Ascending aorta (tissue), 2 donors: ENCODE measurements around the gene VIPR2. TPM values are rescaled to one million over a fixed set of nuclear protein-coding genes. Genes with fewer than 3 reads are reported as not detected.

Source experiments
- DNase-seq, 2 donors: peaks; one replicate each; pipeline ENCODE4 v3.0.0-alpha.2; 2019; ENCODE audit warnings: low spot score in 2 of 2
- H3K27ac ChIP-seq, 2 donors: fragments of 200-600 bp; sonication (generic); one replicate each; pipeline ENCODE4 v1.5.1; 2016 to 2017; ENCODE audit warnings: mild to moderate bottlenecking in 1 of 2
- H3K27me3 ChIP-seq: fragments of 200-600 bp; sonication (generic); one replicate; pipeline ENCODE4 v1.5.1; 2017
- H3K36me3 ChIP-seq, 2 donors: fragments of 200-600 bp; sonication (generic); one replicate each; pipeline ENCODE4 v1.5.1; 2016
- H3K4me1 ChIP-seq, 2 donors: fragments of 200-600 bp; sonication (generic); one replicate each; pipeline ENCODE4 v1.5.1; 2016 to 2017; ENCODE audit warnings: mild to moderate bottlenecking in 1 of 2
- H3K4me3 ChIP-seq, 2 donors: fragments of 200-600 bp; sonication (generic); one replicate each; pipeline ENCODE4 v1.5.1; 2016 to 2017; ENCODE audit warnings: mild to moderate bottlenecking in 1 of 2
- H3K9me3 ChIP-seq, 2 donors: fragments of 200-600 bp; sonication (generic); one replicate each; pipeline ENCODE4 v1.5.1; 2016
- intact Hi-C: fragments of 100-400 bp; cut with DNase I; formaldehyde crosslinking; loops from one replicate; pipeline ENCODE4 v1.15.1; 2023
- total RNA-seq: library from RNA; depleted of rRNA; stranded (reverse); fragments of >200 nt; gene quantifications from one replicate; pipeline ENCODE4 v1.1.0, GENCODE V29; 2016
- TF ChIP-seq, protein P1 (sequence below), 3 experiments: fragments of 200-600 bp in 2 of 3; fragments of 450-650 bp in 1 of 3; sonication (generic) in 2 of 3; IDR thresholded peaks; one replicate each; pipeline ENCODE4 v1.5.1; 2016 to 2019; ENCODE audit warnings: antibody characterized with exemption in 3 of 3, mild to moderate bottlenecking in 1 of 3, moderate library complexity in 1 of 3

Gene VIPR2
- total RNA-seq, 1 donor from 2014 or later, result 17.8 TPM

DNA sequence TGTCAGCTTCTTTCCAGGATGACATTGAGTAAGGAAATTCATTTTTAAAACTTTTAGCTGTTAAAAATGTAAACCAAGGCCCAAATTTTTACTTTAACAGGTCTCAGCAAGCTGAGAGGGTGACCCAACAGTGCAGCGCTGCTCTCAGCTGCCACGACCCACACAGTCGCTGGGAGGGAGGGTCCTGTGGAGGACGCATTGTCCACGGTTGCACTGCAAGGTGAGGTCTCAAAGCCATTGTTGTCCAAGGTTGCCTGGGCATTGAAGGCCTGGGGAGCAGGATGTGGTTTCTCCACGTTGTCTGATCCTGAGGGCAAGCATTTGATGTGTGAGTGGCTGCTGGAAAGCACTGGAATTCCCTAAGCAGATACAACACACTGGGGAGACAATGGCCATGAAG, 15.1 kb upstream of the VIPR2 start:
- DNase-seq, result no peak
- intact Hi-C loops, result no loop called here
- Histone ChIP-seq H3K36me3 (no peaks in the 10 kb centered on the region), H3K9me3 (no peaks in the 10 kb centered on the region), H3K4me3 (no peak overlapping the region), H3K27me3 (no peaks in the 10 kb centered on the region), H3K27ac (no peak overlapping the region), H3K4me1 (no peaks in the 10 kb centered on the region)
- TF ChIP-seq, protein P1, sequence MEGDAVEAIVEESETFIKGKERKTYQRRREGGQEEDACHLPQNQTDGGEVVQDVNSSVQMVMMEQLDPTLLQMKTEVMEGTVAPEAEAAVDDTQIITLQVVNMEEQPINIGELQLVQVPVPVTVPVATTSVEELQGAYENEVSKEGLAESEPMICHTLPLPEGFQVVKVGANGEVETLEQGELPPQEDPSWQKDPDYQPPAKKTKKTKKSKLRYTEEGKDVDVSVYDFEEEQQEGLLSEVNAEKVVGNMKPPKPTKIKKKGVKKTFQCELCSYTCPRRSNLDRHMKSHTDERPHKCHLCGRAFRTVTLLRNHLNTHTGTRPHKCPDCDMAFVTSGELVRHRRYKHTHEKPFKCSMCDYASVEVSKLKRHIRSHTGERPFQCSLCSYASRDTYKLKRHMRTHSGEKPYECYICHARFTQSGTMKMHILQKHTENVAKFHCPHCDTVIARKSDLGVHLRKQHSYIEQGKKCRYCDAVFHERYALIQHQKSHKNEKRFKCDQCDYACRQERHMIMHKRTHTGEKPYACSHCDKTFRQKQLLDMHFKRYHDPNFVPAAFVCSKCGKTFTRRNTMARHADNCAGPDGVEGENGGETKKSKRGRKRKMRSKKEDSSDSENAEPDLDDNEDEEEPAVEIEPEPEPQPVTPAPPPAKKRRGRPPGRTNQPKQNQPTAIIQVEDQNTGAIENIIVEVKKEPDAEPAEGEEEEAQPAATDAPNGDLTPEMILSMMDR (IDR thresholded peaks at IDR 0.05), result no peak

DNA sequence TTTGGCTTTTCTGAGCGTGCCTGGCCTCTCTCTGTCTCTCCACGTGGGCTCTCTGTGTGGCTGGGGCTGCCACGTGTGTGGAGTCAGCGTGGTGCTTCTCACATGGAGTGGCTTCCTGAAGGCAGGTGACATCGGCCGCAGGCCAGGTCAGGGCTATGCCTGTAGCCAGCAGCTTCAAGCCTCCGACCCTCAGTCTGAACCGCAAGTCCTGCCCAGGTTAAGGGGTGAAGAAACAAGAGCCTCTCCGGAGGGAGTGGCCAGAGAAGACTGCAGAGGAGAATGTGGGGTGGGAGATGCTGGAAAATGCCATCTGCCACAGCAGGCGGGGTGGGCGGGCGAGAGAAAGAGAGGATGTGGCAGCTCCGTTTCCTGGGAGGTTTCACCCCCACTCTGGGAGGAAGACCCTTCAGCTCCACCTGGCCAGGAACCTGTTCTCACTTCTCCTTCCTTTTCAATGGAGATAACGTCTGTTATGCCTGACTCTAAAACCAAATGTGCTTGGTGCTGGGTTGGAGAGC, 14.3 kb upstream of the VIPR2 start:
- no peaks in the 10 kb centered on the region for H3K4me1 ChIP-seq
- no peak for DNase-seq
- H3K4me3 ChIP-seq, result no peak overlapping the region
- intact Hi-C loops, result no loop called here
- no peaks in the 10 kb centered on the region for H3K9me3 ChIP-seq
- no peaks in the 10 kb centered on the region for H3K27me3 ChIP-seq
- H3K27ac ChIP-seq, result no peak overlapping the region
- no peaks in the 10 kb centered on the region for H3K36me3 ChIP-seq
- TF ChIP-seq, protein P1 (IDR thresholded peaks at IDR 0.05), result no peak

DNA sequence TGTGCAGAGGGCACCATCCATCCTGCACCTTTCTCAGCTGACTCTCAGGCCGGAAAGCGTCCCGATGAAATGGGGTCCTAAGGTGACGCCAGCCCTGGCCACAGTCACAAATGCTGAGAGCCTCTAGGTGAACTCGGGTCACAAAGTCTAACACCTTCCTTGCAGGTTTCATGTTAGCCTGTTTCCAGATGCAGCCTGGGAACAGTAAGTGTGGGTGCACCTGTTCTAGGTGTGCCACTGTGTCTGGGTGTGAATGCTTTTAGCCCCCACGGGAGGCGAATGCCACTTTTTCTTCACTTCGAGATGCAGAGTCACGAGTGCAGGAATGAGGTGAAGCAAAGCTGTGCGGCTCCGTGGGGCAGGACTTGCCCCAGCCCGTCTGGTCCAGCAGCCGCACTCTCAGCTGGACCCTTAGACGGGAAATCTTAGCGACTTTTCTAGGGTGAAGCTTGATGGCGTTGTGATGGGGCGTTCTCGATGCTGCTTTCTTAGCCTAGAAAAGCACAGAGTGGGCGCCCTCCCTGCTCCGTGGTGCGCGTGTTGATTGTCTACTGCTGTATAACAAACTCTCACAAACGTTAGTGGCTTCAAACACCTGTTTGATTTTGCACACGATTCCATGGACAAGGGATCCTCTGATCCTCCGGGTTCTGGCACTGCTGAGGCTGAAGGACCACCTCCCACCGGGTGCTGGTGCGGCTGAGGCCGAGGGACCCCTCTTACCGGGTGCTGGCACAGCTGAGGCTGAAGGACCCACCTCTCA, 13.6 kb upstream of the VIPR2 start:
- no peak overlapping the region for H3K4me3 ChIP-seq
- TF ChIP-seq, protein P1 (IDR thresholded peaks at IDR 0.05), result no peak
- no peaks in the 10 kb centered on the region for H3K36me3 ChIP-seq
- DNase-seq, result no peak
- intact Hi-C loops, result no loop called here
- H3K27me3 ChIP-seq, result no peaks in the 10 kb centered on the region
- no peaks in the 10 kb centered on the region for H3K4me1 ChIP-seq
- H3K9me3 ChIP-seq, result no peaks in the 10 kb centered on the region
- no peak overlapping the region for H3K27ac ChIP-seq

DNA sequence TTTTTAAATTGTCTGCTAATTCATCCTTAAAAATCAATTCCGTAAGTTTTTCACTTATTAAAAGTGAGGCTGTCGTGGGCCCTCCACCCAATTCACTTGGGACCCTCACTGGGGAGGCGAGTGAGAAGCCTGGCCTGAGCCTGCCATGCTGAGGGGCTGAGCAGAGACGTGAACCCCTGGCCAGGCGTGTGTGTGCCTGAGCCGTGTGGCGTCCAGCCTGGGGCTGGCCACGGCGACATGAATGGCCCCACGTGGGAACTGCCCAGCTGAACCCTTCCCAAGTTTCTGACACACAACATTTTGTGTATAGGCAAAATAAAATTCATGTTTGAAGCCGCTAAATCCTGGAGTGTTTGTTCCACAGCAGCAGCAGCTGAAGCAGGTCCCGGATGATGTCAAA, 13.0 kb upstream of the VIPR2 start:
- DNase-seq, result no peak
- Histone ChIP-seq H3K36me3 (no peaks in the 10 kb centered on the region), H3K27me3 (no peaks in the 10 kb centered on the region), H3K27ac (no peak overlapping the region), H3K4me1 (no peaks in the 10 kb centered on the region), H3K4me3 (no peak overlapping the region), H3K9me3 (no peaks in the 10 kb centered on the region)
- TF ChIP-seq, protein P1 (IDR thresholded peaks at IDR 0.05), result no peak
- intact Hi-C loops, result no loop called here

DNA sequence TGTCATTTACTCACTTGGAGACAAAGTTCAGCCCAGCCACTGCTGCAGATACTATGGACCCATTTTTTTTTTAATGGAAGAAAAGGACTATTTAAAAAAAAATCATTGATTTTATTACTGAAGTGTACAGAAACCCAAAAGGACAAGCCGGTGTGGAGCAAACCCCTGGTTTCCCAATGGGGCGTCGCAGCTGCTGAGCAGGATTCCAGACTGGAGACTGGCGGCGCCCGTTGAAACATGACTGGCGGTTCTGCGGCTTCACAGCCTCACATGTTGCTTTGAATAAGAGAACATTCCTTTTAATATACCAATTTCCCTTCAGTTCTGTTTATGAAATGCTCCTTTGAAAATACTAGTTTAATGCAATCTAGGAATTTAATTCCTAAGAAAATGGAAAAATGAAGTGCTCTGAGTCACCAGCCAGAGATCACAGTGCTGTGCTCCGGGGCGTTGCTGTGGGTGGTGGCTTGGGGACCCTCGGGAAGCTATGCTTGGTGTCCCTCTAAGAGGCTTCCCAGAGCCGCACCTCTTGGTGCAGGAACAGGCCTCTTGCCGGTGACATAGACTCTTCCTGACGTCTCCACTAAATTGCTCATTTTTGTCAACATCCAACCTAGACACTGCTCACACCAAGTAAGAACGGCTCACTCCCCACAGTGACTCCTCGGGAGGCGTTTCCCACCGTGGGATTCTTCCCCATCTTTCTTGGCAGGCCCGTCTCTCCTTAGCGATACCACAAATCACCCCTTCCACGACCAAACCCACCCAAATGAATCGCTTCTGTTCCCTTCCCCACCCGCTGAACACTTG, 12.0 kb upstream of the VIPR2 start:
- H3K27ac ChIP-seq, result no peak overlapping the region
- no peak overlapping the region for H3K4me3 ChIP-seq
- no peak for DNase-seq
- no peaks in the 10 kb centered on the region for H3K36me3 ChIP-seq
- H3K9me3 ChIP-seq, result no peaks in the 10 kb centered on the region
- intact Hi-C loops, result no loop called here
- H3K27me3 ChIP-seq, result no peaks in the 10 kb centered on the region
- no peaks in the 10 kb centered on the region for H3K4me1 ChIP-seq
- TF ChIP-seq, protein P1 (IDR thresholded peaks at IDR 0.05), result no peak
